B cell (primary cell): ENCODE results near the gene RABGAP1. TPM values are rescaled to one million over a fixed set of nuclear protein-coding genes. Genes with fewer than 3 reads are reported as not detected.

ENCODE experiments used
- ATAC-seq: fragments of 200-7000 bp; cut with Tn5 transposase; one replicate; pipeline ENCODE4 v1.10.0; 2021; ENCODE audit warnings: low read depth, mild to moderate bottlenecking, moderate number of reproducible peaks, moderate library complexity
- CTCF ChIA-PET: fragments of 350-600 bp; sonication (Branson Sonifier 250); formaldehyde crosslinking; loops from one replicate; lab custom pipeline; 2021; ENCODE audit warnings: antibody characterized with exemption, inconsistent platforms; lab: Charles Lee
- POLR2A ChIA-PET: fragments of 350-600 bp; sonication (Branson Sonifier 250); formaldehyde crosslinking; loops from one replicate; lab custom pipeline; 2021; ENCODE audit warnings: antibody characterized with exemption; lab: Charles Lee
- DNase-seq: peaks from one replicate; pipeline ENCODE4 v3.0.0; 2013
- H2AFZ ChIP-seq: 2 replicates; pipeline ENCODE4 v1.6.1; 2012; ENCODE audit warnings: mild to moderate bottlenecking, low read depth, low read length; ENCODE audit not compliant: insufficient read depth, poor library complexity, severe bottlenecking
- H3K27ac ChIP-seq, 2 donors: 1 replicate in 1 of 2; 2 replicates in 1 of 2; pipeline ENCODE4 v1.5.1; 2012 to 2013; ENCODE audit warnings: low read length in 2 of 2, mild to moderate bottlenecking in 2 of 2, moderate library complexity in 1 of 2
- H3K27me3 ChIP-seq, 4 experiments: fragments of 200-600 bp in 1 of 4; sonication (generic) in 1 of 4; replicated peaks in 1 of 4; 1 replicate in 2 of 4; 2 replicates in 2 of 4; pipeline versions ENCODE4 v1.6.1 to v1.7.0; 2013 to 2016; ENCODE audit warnings: low read length in 3 of 4, mild to moderate bottlenecking in 2 of 4, mixed read lengths in 1 of 4, moderate library complexity in 1 of 4; ENCODE audit not compliant: insufficient read depth in 4 of 4, control insufficient read depth in 3 of 4; ENCODE audit errors: control extremely low read depth in 1 of 4
- H3K36me3 ChIP-seq, 2 experiments: replicated peaks in 1 of 2; 1 replicate in 1 of 2; 2 replicates in 1 of 2; pipeline versions ENCODE4 v1.6.1 to v1.7.1; 2013; ENCODE audit warnings: low read length in 1 of 2; ENCODE audit not compliant: insufficient read depth in 2 of 2, control insufficient read depth in 1 of 2; ENCODE audit errors: control extremely low read depth in 1 of 2, extremely low read depth in 1 of 2
- H3K4me1 ChIP-seq, 2 donors: fragments of 200-600 bp in 1 of 2; sonication (generic) in 1 of 2; 1 replicate in 1 of 2; 2 replicates in 1 of 2; pipeline versions ENCODE4 v1.5.1 to v1.6.1; 2013 to 2017; ENCODE audit warnings: low read length in 2 of 2; ENCODE audit not compliant: control insufficient read depth in 2 of 2, insufficient read depth in 2 of 2
- H3K4me2 ChIP-seq: replicated peaks from 2 replicates; pipeline ENCODE3; 2012; ENCODE audit warnings: mild to moderate bottlenecking, low read depth, low read length; ENCODE audit not compliant: poor library complexity, severe bottlenecking
- H3K4me3 ChIP-seq, 5 experiments: fragments of 200-600 bp in 1 of 5; sonication (generic) in 1 of 5; 1 replicate in 3 of 5; 2 replicates in 2 of 5; pipeline versions ENCODE4 v1.5.1 to v1.7.0; 2011 to 2016; ENCODE audit warnings: low read length in 4 of 5, mild to moderate bottlenecking in 4 of 5, low read depth in 2 of 5, control low read depth in 1 of 5, moderate library complexity in 1 of 5; ENCODE audit not compliant: insufficient read depth in 1 of 5; ENCODE audit errors: control extremely low read depth in 1 of 5, extremely low read depth in 1 of 5
- H3K79me2 ChIP-seq: fragments of 200-600 bp; sonication (generic); one replicate; pipeline ENCODE4 v1.6.0; 2016; ENCODE audit warnings: low read length; ENCODE audit not compliant: control insufficient read depth, insufficient read depth
- H3K9ac ChIP-seq: fragments of 200-600 bp; sonication (generic); 2 replicates; pipeline ENCODE4 v1.6.1; 2017; ENCODE audit warnings: mild to moderate bottlenecking, low read length, moderate library complexity
- H3K9me3 ChIP-seq, 3 donors: one replicate each; pipeline versions ENCODE4 v1.6.1 to v1.7.1; 2013; ENCODE audit warnings: low read length in 2 of 3; ENCODE audit not compliant: control insufficient read depth in 2 of 3, insufficient read depth in 1 of 3; ENCODE audit errors: control extremely low read depth in 1 of 3
- H4K20me1 ChIP-seq: 2 replicates; pipeline ENCODE4 v1.6.0; 2012; ENCODE audit warnings: mild to moderate bottlenecking, low read length; ENCODE audit not compliant: insufficient read depth, control insufficient read depth, poor library complexity, severe bottlenecking
- H3K27ac Mint-ChIP-seq: one replicate; pipeline ENCODE4 v1.8.0; 2021; ENCODE audit warnings: mixed read lengths
- H3K27me3 Mint-ChIP-seq: one replicate; pipeline ENCODE4 v1.8.0; 2021; ENCODE audit warnings: mixed read lengths
- H3K4me1 Mint-ChIP-seq: one replicate; pipeline ENCODE4 v1.8.0; 2021; ENCODE audit warnings: mixed read lengths
- H3K4me3 Mint-ChIP-seq: one replicate; pipeline ENCODE4 v1.8.0; 2021; ENCODE audit warnings: mixed read lengths
- H3K9me3 Mint-ChIP-seq: one replicate; pipeline ENCODE4 v1.8.0; 2022; ENCODE audit warnings: mixed read lengths; ENCODE audit not compliant: insufficient read depth
- EZH2 ChIP-seq: IDR thresholded peaks from 2 replicates; pipeline ENCODE4 v1.6.1; 2012; ENCODE audit warnings: borderline replicate concordance, low read depth, mild to moderate bottlenecking, moderate library complexity, low read length; ENCODE audit not compliant: insufficient read depth, poor library complexity, severe bottlenecking
- WGBS: methylation state at CpG from one replicate; pipeline ENCODE4 v1.1.5; 2013; ENCODE audit warnings: missing lambda C conversion rate; ENCODE audit not compliant: insufficient coverage; 5-methylcytosine and 5-hydroxymethylcytosine counted together
- intact Hi-C: fragments of 100-400 bp; cut with micrococcal nuclease; formaldehyde crosslinking; loops from one replicate; pipeline ENCODE4 v1.10.0; 2022
- polyA plus RNA-seq: library from polyadenylated mRNA; depleted of rRNA; stranded (reverse); fragments of >200 nt; gene quantifications from 2 replicates; pipeline ENCODE4 v1.2.3, GENCODE V29; 2012
- total RNA-seq, 2 donors: library from RNA; stranded (reverse); fragments of 120-200 nt in 1 of 2; gene quantifications; 1 replicate in 1 of 2; 2 replicates in 1 of 2; pipeline versions ENCODE4 v1.2.3 to v1.2.4, GENCODE V29; 2013 to 2022
- TF ChIP-seq, protein P1 (sequence below): fragments of 200-600 bp; IDR thresholded peaks from one replicate; pipeline ENCODE4 v1.8.0; 2022; ENCODE audit warnings: antibody characterized with exemption, mild to moderate bottlenecking

Gene RABGAP1
- total and polyA plus RNA-seq, 2 donors (not counting 1 experiment from before 2014, with no cell fraction given), result 13.9 to 81.0 TPM

GRCh38 chr9:123048748-123049147 is 107.9 kb downstream of the RABGAP1 start:
- Histone ChIP-seq H3K27me3 (no peaks in the 10 kb centered on the region), H3K9ac (no peak overlapping the region), H3K4me1 (no peaks in the 10 kb centered on the region), H3K79me2 (peaks cover 3% of the 10 kb centered on the region), H4K20me1 (no peaks in the 10 kb centered on the region), H3K27ac (no peak overlapping the region), H3K36me3 (no peaks in the 10 kb centered on the region), H3K4me2 (no peak overlapping the region), H2AFZ (no peak overlapping the region), H3K9me3 (no peaks in the 10 kb centered on the region), H3K4me3 (no peak overlapping the region)
- no CpG with 5 or more reads among the region's 2 CpGs for WGBS
- no peak for DNase-seq
- Mint-ChIP-seq H3K27me3 (no peaks in the 10 kb centered on the region), H3K27ac (no peak overlapping the region), H3K4me1 (peaks cover 9% of the 10 kb centered on the region), H3K9me3 (no peaks in the 10 kb centered on the region), H3K4me3 (no peak overlapping the region)
- TF ChIP-seq, protein P1, sequence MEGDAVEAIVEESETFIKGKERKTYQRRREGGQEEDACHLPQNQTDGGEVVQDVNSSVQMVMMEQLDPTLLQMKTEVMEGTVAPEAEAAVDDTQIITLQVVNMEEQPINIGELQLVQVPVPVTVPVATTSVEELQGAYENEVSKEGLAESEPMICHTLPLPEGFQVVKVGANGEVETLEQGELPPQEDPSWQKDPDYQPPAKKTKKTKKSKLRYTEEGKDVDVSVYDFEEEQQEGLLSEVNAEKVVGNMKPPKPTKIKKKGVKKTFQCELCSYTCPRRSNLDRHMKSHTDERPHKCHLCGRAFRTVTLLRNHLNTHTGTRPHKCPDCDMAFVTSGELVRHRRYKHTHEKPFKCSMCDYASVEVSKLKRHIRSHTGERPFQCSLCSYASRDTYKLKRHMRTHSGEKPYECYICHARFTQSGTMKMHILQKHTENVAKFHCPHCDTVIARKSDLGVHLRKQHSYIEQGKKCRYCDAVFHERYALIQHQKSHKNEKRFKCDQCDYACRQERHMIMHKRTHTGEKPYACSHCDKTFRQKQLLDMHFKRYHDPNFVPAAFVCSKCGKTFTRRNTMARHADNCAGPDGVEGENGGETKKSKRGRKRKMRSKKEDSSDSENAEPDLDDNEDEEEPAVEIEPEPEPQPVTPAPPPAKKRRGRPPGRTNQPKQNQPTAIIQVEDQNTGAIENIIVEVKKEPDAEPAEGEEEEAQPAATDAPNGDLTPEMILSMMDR, result no peak
- no peak for TF ChIP-seq EZH2
- ChIA-PET POLR2A (no interaction called here), CTCF (no interaction called here)
- intact Hi-C loops, result no loop called here
- ATAC-seq, result no peak

GRCh38 chr9:123049589-123050222 is 108.9 kb downstream of the RABGAP1 start:
- H3K4me3 Mint-ChIP-seq, result no peak overlapping the region
- 70% methylated on average over 2 of the region's 3 CpGs for WGBS
- H3K27ac Mint-ChIP-seq, result no peak overlapping the region

More at GRCh38 chr9:123049589-123050222, 108.9 kb downstream of the RABGAP1 start:
- peaks cover 13% of the 10 kb centered on the region for H3K4me1 Mint-ChIP-seq
- H3K9ac ChIP-seq, result no peak overlapping the region
- DNase-seq (no peak), ATAC-seq (no peak)
- peaks cover 3% of the 10 kb centered on the region for H3K79me2 ChIP-seq
- no peak overlapping the region for H3K4me2 ChIP-seq
- H3K27ac ChIP-seq, result peak overlapping the region in 1 of 2 donors; percentile 8
- no peaks in the 10 kb centered on the region for H4K20me1 ChIP-seq
- CTCF ChIA-PET, result no interaction called here
- intact Hi-C loops, result no loop called here
- H3K27me3 ChIP-seq, result no peaks in the 10 kb centered on the region
- TF ChIP-seq, protein P1, result no peak
- TF ChIP-seq EZH2, result no peak
- H2AFZ ChIP-seq, result no peak overlapping the region
- H3K4me3 ChIP-seq, result no peak overlapping the region
- no peaks in the 10 kb centered on the region for H3K36me3 ChIP-seq
- POLR2A ChIA-PET, result no interaction called here
- no peaks in the 10 kb centered on the region for H3K27me3 Mint-ChIP-seq
- no peaks in the 10 kb centered on the region for H3K9me3 Mint-ChIP-seq
- H3K9me3 ChIP-seq, result no peaks in the 10 kb centered on the region
- no peaks in the 10 kb centered on the region for H3K4me1 ChIP-seq
